Measurements from ENCODE around the gene TRAM2. TPM values are rescaled to one million over a fixed set of nuclear protein-coding genes. Genes with fewer than 3 reads are reported as not detected.

TRAM2 gene
- total RNA-seq, 5 donors from 2014 or later (not counting 1 experiment from before 2014, with no cell fraction given) = 8.8 to 12.1 (median 9.3) TPM

DNA sequence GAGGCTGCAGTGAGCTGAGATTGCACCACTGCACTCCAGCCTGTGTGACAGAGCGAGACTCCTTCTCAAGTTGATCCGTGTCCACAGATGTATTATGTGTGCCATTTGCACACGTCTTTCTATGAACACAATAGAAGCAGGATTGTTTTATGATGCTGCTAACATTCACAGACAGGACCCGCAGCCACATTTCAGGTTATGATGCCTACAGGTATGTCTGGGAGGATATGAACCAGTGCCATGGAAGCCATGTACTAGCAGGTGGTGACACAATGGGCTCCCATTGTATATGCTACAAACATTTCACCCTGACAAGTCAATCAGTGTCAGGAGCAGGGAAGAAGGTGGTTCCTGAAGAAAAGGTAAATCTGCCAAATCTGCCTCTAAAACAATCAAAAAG lies 4.3 kb downstream of the TRAM2 start:
- H3K4me1 Mint-ChIP-seq = peaks cover 64 to 73% (median 70%) of the 10 kb centered on the region in 3 donors

DNA sequence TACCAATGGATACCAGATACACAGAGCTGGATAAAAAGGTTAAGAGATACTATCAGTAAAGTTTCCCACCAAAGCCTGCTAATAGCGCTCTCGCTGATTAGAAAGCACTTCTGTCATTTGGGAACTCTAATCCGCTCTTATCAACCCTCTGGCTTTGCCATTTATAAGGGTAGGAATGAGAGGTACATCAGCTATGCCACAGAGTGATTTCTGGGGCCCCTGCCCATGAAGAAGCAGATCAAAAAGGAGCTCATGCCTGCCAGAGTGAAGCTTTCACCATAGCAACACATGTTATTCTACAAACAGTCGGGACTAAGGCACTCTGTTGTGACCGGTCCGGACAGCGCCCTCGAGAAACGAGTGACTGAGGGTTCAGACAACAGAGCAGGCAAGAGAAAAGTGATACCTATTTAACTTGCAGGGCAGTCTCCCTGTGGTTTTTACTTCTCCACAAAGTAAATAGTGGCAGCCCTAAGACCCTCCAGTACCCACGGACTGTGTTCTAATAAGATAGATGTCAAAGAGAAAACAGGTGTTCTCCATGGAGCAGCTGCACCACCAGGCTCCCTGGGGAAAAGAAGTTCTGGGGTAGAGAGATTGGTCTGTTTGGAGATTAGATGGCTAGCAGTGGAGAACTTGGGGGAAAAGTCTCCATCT lies 5.6 kb downstream of the TRAM2 start:
- DNase-seq (no peak), ATAC-seq (replicated peaks in 1 of 4) (no peak)
- Histone ChIP-seq H3K9me3 (no peaks in the 10 kb centered on the region), H3K4me1 (ENCODE audit: control insufficient read depth in 1 of 2, extremely low read depth in 1 of 2, insufficient read depth in 2 of 2, low read length in 2 of 2) (peaks cover 23 to 39% of the 10 kb centered on the region in 2 experiments), H3K27ac (ENCODE audit: low read length) (no peak overlapping the region), H3K27me3 (replicated peaks in 1 of 2; ENCODE audit: control insufficient read depth in 2 of 2, extremely low read depth in 1 of 2, insufficient read depth in 2 of 2, low read length in 1 of 2) (no peaks in the 10 kb centered on the region), H3K36me3 (ENCODE audit: control insufficient read depth in 2 of 2, extremely low read depth in 1 of 2, insufficient read depth in 1 of 2, low read length in 1 of 2) (no peaks in the 10 kb centered on the region), H3K4me3 (ENCODE audit: control insufficient read depth in 1 of 2, extremely low read depth in 1 of 2, low read length in 1 of 2) (no peak overlapping the region)
- Mint-ChIP-seq H3K4me3 (no peak overlapping the region), H3K36me3 (peaks cover 14% of the 10 kb centered on the region), H3K4me1 (peaks cover 72 to 82% (median 78%) of the 10 kb centered on the region in 3 donors), H3K9me3 (no peaks in the 10 kb centered on the region), H3K27ac (no peak overlapping the region), H3K27me3 (no peaks in the 10 kb centered on the region)
- WGBS (ENCODE audit: insufficient coverage) = 100% methylated on average over 1 of the region's 10 CpGs
- POLR2A ChIA-PET = interaction anchor here in 1 of 2 donors (0.6 kb wide), 1 partner anchor 969 kb away, joined by 3 read pairs; no protein-coding TSS in a partner anchor
- CTCF ChIA-PET = interaction anchor here (0.6 to 0.7 kb wide), 3 partner anchors 44 to 80 kb away, joined by 3 to 6 read pairs (median 4); no protein-coding TSS in a partner anchor

More for the DNA sequence above, 4.3 kb downstream of the TRAM2 start:
- H3K27me3 Mint-ChIP-seq = no peaks in the 10 kb centered on the region
- Histone ChIP-seq H3K4me1 (ENCODE audit: control insufficient read depth in 1 of 2, extremely low read depth in 1 of 2, insufficient read depth in 2 of 2, low read length in 2 of 2) (peaks cover 23 to 40% of the 10 kb centered on the region in 2 experiments), H3K4me3 (ENCODE audit: control insufficient read depth in 1 of 2, extremely low read depth in 1 of 2, low read length in 1 of 2) (no peak overlapping the region), H3K27me3 (replicated peaks in 1 of 2; ENCODE audit: control insufficient read depth in 2 of 2, extremely low read depth in 1 of 2, insufficient read depth in 2 of 2, low read length in 1 of 2) (no peaks in the 10 kb centered on the region), H3K27ac (ENCODE audit: low read length) (no peak overlapping the region), H3K9me3 (no peaks in the 10 kb centered on the region), H3K36me3 (ENCODE audit: control insufficient read depth in 2 of 2, extremely low read depth in 1 of 2, insufficient read depth in 1 of 2, low read length in 1 of 2) (no peaks in the 10 kb centered on the region)
- H3K27ac Mint-ChIP-seq = no peak overlapping the region
- DNase-seq (no peak), ATAC-seq (replicated peaks in 1 of 4) (no peak)
- no peak overlapping the region for H3K4me3 Mint-ChIP-seq
- CTCF ChIA-PET = interaction anchor here (0.6 kb wide), 2 partner anchors 77 to 1162 kb away, joined by 3 read pairs; no protein-coding TSS in a partner anchor
- WGBS (ENCODE audit: insufficient coverage) = 100% methylated on average over 2 of the region's 4 CpGs
- no peaks in the 10 kb centered on the region for H3K9me3 Mint-ChIP-seq
- peaks cover 14% of the 10 kb centered on the region for H3K36me3 Mint-ChIP-seq
- POLR2A ChIA-PET = interaction anchor here in 1 of 2 donors (0.6 kb wide), 1 partner anchor 61 kb away, joined by 3 read pairs; no protein-coding TSS in a partner anchor

DNA sequence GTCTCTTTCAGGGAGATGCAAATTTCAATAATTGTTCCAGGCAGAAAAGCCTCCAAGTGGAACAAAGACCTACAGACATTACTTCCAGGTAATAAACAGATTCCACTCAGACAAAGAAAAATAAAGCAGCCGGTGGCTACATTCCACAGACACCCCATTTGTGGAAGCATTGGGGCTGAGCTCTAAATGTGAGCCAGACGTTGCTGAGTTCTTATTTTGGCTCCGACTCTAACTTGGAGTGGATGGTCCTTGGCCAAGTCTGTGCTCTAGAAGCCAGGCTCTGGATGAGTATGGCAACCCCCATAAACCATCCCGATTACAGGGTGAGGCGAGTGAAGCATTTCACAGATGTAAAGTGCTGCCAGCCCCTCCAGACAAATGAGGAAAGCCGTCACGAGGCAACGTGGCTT lies 6.6 kb downstream of the TRAM2 start:
- H3K36me3 ChIP-seq (ENCODE audit: control insufficient read depth in 2 of 2, extremely low read depth in 1 of 2, insufficient read depth in 1 of 2, low read length in 1 of 2) = no peaks in the 10 kb centered on the region
- no peak overlapping the region for H3K4me3 ChIP-seq (ENCODE audit: control insufficient read depth in 1 of 2, extremely low read depth in 1 of 2, low read length in 1 of 2)
- Mint-ChIP-seq H3K9me3 (no peaks in the 10 kb centered on the region), H3K4me1 (peaks cover 71 to 80% (median 76%) of the 10 kb centered on the region in 3 donors), H3K36me3 (peaks cover 14% of the 10 kb centered on the region), H3K27ac (no peak overlapping the region), H3K27me3 (no peaks in the 10 kb centered on the region), H3K4me3 (no peak overlapping the region)
- ATAC-seq (replicated peaks in 1 of 4) (no peak), DNase-seq (no peak)
- H3K4me1 ChIP-seq (ENCODE audit: control insufficient read depth in 1 of 2, extremely low read depth in 1 of 2, insufficient read depth in 2 of 2, low read length in 2 of 2) = peaks cover 16 to 33% of the 10 kb centered on the region in 2 experiments
- 96% methylated on average over 3 of the region's 8 CpGs for WGBS (ENCODE audit: insufficient coverage)
- H3K9me3 ChIP-seq = no peaks in the 10 kb centered on the region
- no peaks in the 10 kb centered on the region for H3K27me3 ChIP-seq (replicated peaks in 1 of 2; ENCODE audit: control insufficient read depth in 2 of 2, extremely low read depth in 1 of 2, insufficient read depth in 2 of 2, low read length in 1 of 2)
- ChIA-PET CTCF (interaction anchor here in 1 of 2 donors (0.7 kb wide), 1 partner anchor 163 kb away, joined by 4 read pairs; no protein-coding TSS in a partner anchor), POLR2A (interaction anchor here in 1 of 2 donors (0.5 kb wide), 1 partner anchor 489 kb away, joined by 3 read pairs; no protein-coding TSS in a partner anchor)
- no peak overlapping the region for H3K27ac ChIP-seq (ENCODE audit: low read length)

DNA sequence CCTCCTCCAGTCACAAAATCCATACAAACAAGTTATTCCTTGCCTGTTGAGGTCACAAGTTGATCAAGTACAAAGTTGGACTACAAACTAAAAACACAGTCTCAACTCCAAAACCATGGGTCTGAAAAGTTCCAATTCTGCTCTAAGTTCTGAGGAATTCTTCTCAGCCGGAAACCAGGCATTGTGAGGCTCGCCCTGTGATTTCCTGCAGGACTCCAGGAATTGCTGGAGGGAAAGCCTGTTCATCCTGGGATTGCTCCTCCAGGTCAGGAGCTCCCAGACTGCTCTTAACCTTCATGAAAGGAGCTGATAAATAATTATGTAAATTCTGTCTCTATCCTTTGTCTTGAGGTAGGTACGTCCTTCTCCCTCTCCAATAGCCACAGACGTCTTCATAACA lies 8.5 kb downstream of the TRAM2 start:
- Mint-ChIP-seq H3K27ac (no peak overlapping the region), H3K4me3 (no peak overlapping the region), H3K9me3 (no peaks in the 10 kb centered on the region), H3K36me3 (peaks cover 24% of the 10 kb centered on the region), H3K27me3 (no peaks in the 10 kb centered on the region), H3K4me1 (peaks cover 59 to 72% (median 65%) of the 10 kb centered on the region in 3 donors)
- POLR2A ChIA-PET = interaction anchor here in 1 of 2 donors (0.6 kb wide), 1 partner anchor 576 kb away, joined by 3 read pairs; no protein-coding TSS in a partner anchor
- no peak for ATAC-seq (replicated peaks in 1 of 4)
- WGBS (ENCODE audit: insufficient coverage) = 86% methylated on average over 2 of the region's 4 CpGs
- H3K36me3 ChIP-seq (ENCODE audit: control insufficient read depth in 2 of 2, extremely low read depth in 1 of 2, insufficient read depth in 1 of 2, low read length in 1 of 2) = no peaks in the 10 kb centered on the region
- DNase-seq = no peak
- CTCF ChIA-PET = no interaction called here
- no peaks in the 10 kb centered on the region for H3K27me3 ChIP-seq (replicated peaks in 1 of 2; ENCODE audit: control insufficient read depth in 2 of 2, extremely low read depth in 1 of 2, insufficient read depth in 2 of 2, low read length in 1 of 2)
- H3K9me3 ChIP-seq = no peaks in the 10 kb centered on the region
- peaks cover 4 to 13% of the 10 kb centered on the region in 2 experiments for H3K4me1 ChIP-seq (ENCODE audit: control insufficient read depth in 1 of 2, extremely low read depth in 1 of 2, insufficient read depth in 2 of 2, low read length in 2 of 2)
- no peak overlapping the region for H3K4me3 ChIP-seq (ENCODE audit: control insufficient read depth in 1 of 2, extremely low read depth in 1 of 2, low read length in 1 of 2)
- no peak overlapping the region for H3K27ac ChIP-seq (ENCODE audit: low read length)

DNA sequence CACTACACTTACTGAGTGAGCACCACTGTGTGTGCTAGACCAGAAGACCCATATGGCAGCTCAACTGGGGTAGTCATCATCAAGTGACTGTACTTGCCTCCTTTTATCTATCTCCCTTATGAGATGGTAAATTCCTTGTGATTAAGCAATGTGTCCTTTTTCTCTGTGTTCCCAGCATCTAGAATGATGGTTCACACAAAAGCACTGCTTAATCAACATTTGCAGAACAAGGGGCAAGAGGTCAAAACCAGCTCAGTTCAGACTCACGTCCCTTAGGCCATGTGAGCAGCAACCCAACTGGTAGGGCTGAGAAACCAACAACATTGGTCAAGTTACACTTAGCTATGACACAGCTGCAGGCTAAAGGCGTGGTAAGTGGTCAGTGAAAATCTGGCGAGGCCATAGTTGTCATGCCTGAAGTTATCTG lies 10.0 kb downstream of the TRAM2 start:
- WGBS (ENCODE audit: insufficient coverage) = 100% methylated on average over 2 of the region's 3 CpGs
- peaks cover 22% of the 10 kb centered on the region for H3K36me3 Mint-ChIP-seq
- H3K9me3 Mint-ChIP-seq = no peaks in the 10 kb centered on the region
- ChIA-PET CTCF (interaction anchor here in 1 of 2 donors (1.2 kb wide), 1 partner anchor 10 kb away, joined by 3 read pairs; the partner anchor contains the start of gene TRAM2), POLR2A (no interaction called here)
- Histone ChIP-seq H3K36me3 (ENCODE audit: control insufficient read depth in 2 of 2, extremely low read depth in 1 of 2, insufficient read depth in 1 of 2, low read length in 1 of 2) (no peaks in the 10 kb centered on the region), H3K27me3 (replicated peaks in 1 of 2; ENCODE audit: control insufficient read depth in 2 of 2, extremely low read depth in 1 of 2, insufficient read depth in 2 of 2, low read length in 1 of 2) (no peaks in the 10 kb centered on the region), H3K27ac (ENCODE audit: low read length) (no peak overlapping the region), H3K4me3 (ENCODE audit: control insufficient read depth in 1 of 2, extremely low read depth in 1 of 2, low read length in 1 of 2) (no peak overlapping the region), H3K4me1 (ENCODE audit: control insufficient read depth in 1 of 2, extremely low read depth in 1 of 2, insufficient read depth in 2 of 2, low read length in 2 of 2) (peaks cover 2 to 9% of the 10 kb centered on the region in 2 experiments), H3K9me3 (no peaks in the 10 kb centered on the region)
- ATAC-seq (replicated peaks in 1 of 4) = no peak
- no peak overlapping the region for H3K27ac Mint-ChIP-seq
- H3K4me1 Mint-ChIP-seq = peaks cover 56 to 60% (median 59%) of the 10 kb centered on the region in 3 donors
- DNase-seq = no peak
- H3K27me3 Mint-ChIP-seq = no peaks in the 10 kb centered on the region
- H3K4me3 Mint-ChIP-seq = no peak overlapping the region

DNA sequence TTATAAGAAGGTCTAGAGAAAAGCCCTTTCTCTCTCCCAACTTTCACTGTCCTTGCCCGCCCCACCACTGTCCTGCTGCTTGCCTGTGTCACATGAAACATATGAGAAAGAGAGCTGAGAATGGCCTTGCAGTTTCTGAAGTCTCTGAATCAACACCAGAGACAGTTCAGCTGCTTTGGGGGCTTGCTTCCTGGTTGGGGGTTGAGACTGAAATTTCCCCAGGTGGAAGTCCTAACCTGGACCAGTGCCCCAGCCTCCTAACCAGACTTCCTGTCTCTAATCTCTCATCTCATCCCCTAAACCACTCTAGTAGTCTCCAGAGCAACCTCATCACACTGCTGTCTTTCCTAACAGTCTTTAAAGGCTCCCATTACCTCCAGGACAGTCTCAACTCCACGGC lies 10.7 kb downstream of the TRAM2 start:
- no peak for ATAC-seq (replicated peaks in 1 of 4)
- peaks cover 54 to 55% (median 54%) of the 10 kb centered on the region in 3 donors for H3K4me1 Mint-ChIP-seq
- CTCF ChIA-PET = interaction anchor here in 1 of 2 donors (1.2 kb wide), 1 partner anchor 10 kb away, joined by 3 read pairs; the partner anchor contains the start of gene TRAM2

More for the DNA sequence above, 10.7 kb downstream of the TRAM2 start:
- Mint-ChIP-seq H3K27ac (no peak overlapping the region), H3K4me3 (no peak overlapping the region), H3K27me3 (no peaks in the 10 kb centered on the region), H3K9me3 (no peaks in the 10 kb centered on the region), H3K36me3 (peaks cover 17% of the 10 kb centered on the region)
- H3K36me3 ChIP-seq (ENCODE audit: control insufficient read depth in 2 of 2, extremely low read depth in 1 of 2, insufficient read depth in 1 of 2, low read length in 1 of 2) = no peaks in the 10 kb centered on the region
- no peaks in the 10 kb centered on the region for H3K9me3 ChIP-seq
- no peak for DNase-seq
- POLR2A ChIA-PET = no interaction called here
- H3K4me3 ChIP-seq (ENCODE audit: control insufficient read depth in 1 of 2, extremely low read depth in 1 of 2, low read length in 1 of 2) = no peak overlapping the region
- H3K4me1 ChIP-seq (ENCODE audit: control insufficient read depth in 1 of 2, extremely low read depth in 1 of 2, insufficient read depth in 2 of 2, low read length in 2 of 2) = peaks cover 2 to 9% of the 10 kb centered on the region in 2 experiments
- 44% methylated on average over 1 of the region's 2 CpGs for WGBS (ENCODE audit: insufficient coverage)
- H3K27me3 ChIP-seq (replicated peaks in 1 of 2; ENCODE audit: control insufficient read depth in 2 of 2, extremely low read depth in 1 of 2, insufficient read depth in 2 of 2, low read length in 1 of 2) = no peaks in the 10 kb centered on the region
- H3K27ac ChIP-seq (ENCODE audit: low read length) = no peak overlapping the region
